Endodermal cell (in vitro differentiated cells): Measurements from ENCODE around the gene ALS2CL. TPM values are rescaled to one million over a fixed set of nuclear protein-coding genes. Genes with fewer than 3 reads are reported as not detected.

Experiments
- DNase-seq: peaks from one replicate; pipeline ENCODE4 v3.0.0-alpha.2; 2017
- H3K27ac ChIP-seq: 2 replicates; pipeline ENCODE4 v1.5.1; 2013; ENCODE audit warnings: mild to moderate bottlenecking, low read depth, low read length, moderate library complexity
- H3K27me3 ChIP-seq: 2 replicates; pipeline ENCODE4 v1.6.1; 2013; ENCODE audit warnings: mild to moderate bottlenecking, low read length, moderate library complexity; ENCODE audit not compliant: insufficient read depth, control insufficient read depth, poor library complexity, severe bottlenecking
- H3K36me3 ChIP-seq: 2 replicates; pipeline ENCODE4 v1.7.0; 2013; ENCODE audit warnings: mild to moderate bottlenecking, low read length, moderate library complexity; ENCODE audit not compliant: control insufficient read depth, insufficient read depth
- H3K4me1 ChIP-seq: one replicate; pipeline ENCODE4 v1.7.0; 2013; ENCODE audit warnings: low read length; ENCODE audit not compliant: control insufficient read depth, insufficient read depth
- H3K4me3 ChIP-seq: 2 replicates; pipeline ENCODE4 v1.5.1; 2013; ENCODE audit warnings: mild to moderate bottlenecking, low read length, moderate library complexity
- H3K9ac ChIP-seq: 2 replicates; pipeline ENCODE4 v1.6.1; 2013; ENCODE audit warnings: mild to moderate bottlenecking, low read length, moderate library complexity; ENCODE audit not compliant: poor library complexity, severe bottlenecking; ENCODE audit errors: extremely low read depth
- H3K9me3 ChIP-seq: 2 replicates; pipeline ENCODE4 v1.6.1; 2013; ENCODE audit warnings: mild to moderate bottlenecking, low read length, moderate library complexity; ENCODE audit not compliant: control insufficient read depth
- H3K27ac Mint-ChIP-seq: 2 replicates; pipeline ENCODE4 v1.8.0; 2020; ENCODE audit warnings: mixed read lengths
- H3K27me3 Mint-ChIP-seq: 2 replicates; pipeline ENCODE4 v1.8.0; 2021; ENCODE audit warnings: mild to moderate bottlenecking, mixed read lengths; ENCODE audit not compliant: insufficient read depth
- H3K36me3 Mint-ChIP-seq: 2 replicates; pipeline ENCODE4 v1.8.0; 2020; ENCODE audit warnings: low read depth, mixed read lengths
- H3K4me1 Mint-ChIP-seq: 2 replicates; pipeline ENCODE4 v1.8.0; 2020; ENCODE audit warnings: mixed read lengths
- H3K4me3 Mint-ChIP-seq: 2 replicates; pipeline ENCODE4 v1.8.0; 2020; ENCODE audit warnings: mild to moderate bottlenecking, moderate library complexity, mixed read lengths
- H3K9me3 Mint-ChIP-seq: 2 replicates; pipeline ENCODE4 v1.8.0; 2020; ENCODE audit warnings: mild to moderate bottlenecking, mixed read lengths
- WGBS, 2 experiments: methylation state at CpG; one replicate each; pipeline versions ENCODE4 v1.1.5 to v1.1.7; 2013; ENCODE audit warnings: missing lambda C conversion rate in 2 of 2, mixed read lengths in 1 of 2; ENCODE audit not compliant: insufficient coverage in 1 of 2, insufficient read length in 1 of 2; 5-methylcytosine and 5-hydroxymethylcytosine counted together
- total RNA-seq, 2 donors: library from RNA; stranded (reverse); fragmentation: NEBNext Ultra II Directional in 1 of 2; extraction: Animal tissue kit (Norgen Biotek cat#: 25700) in 1 of 2; gene quantifications; 2 replicates in 1 of 2; 3 replicates in 1 of 2; pipeline ENCODE4 v1.2.1, GENCODE V29; 2021
- TF ChIP-seq, protein P1 (sequence below): fragments of 200-600 bp; sonication (generic); conservative IDR thresholded peaks from 2 replicates; pipeline ENCODE4 v1.5.0; 2021; ENCODE audit warnings: antibody characterized with exemption, mild to moderate bottlenecking

ALS2CL gene
- total RNA-seq, 2 donors from 2014 or later: 8.9 to 20.8 TPM

GRCh38 chr3:46667061-46667621 lies 26.3 kb downstream of the ALS2CL start:
- peak; percentile 38 for DNase-seq
- Histone ChIP-seq H3K36me3 (no peaks in the 10 kb centered on the region), H3K27me3 (no peaks in the 10 kb centered on the region), H3K27ac (no peak overlapping the region), H3K4me3 (no peak overlapping the region), H3K4me1 (peaks cover 1% of the 10 kb centered on the region), H3K9ac (no peak overlapping the region), H3K9me3 (no peaks in the 10 kb centered on the region)
- 89 to 97% methylated on average over 5 to 8 of the region's 8 CpGs for WGBS, 2 experiments
- H3K4me1 Mint-ChIP-seq: peaks cover 7% of the 10 kb centered on the region
- no peaks in the 10 kb centered on the region for H3K9me3 Mint-ChIP-seq
- no peaks in the 10 kb centered on the region for H3K36me3 Mint-ChIP-seq
- H3K27me3 Mint-ChIP-seq: no peaks in the 10 kb centered on the region
- H3K4me3 Mint-ChIP-seq: no peak overlapping the region
- TF ChIP-seq, protein P1, sequence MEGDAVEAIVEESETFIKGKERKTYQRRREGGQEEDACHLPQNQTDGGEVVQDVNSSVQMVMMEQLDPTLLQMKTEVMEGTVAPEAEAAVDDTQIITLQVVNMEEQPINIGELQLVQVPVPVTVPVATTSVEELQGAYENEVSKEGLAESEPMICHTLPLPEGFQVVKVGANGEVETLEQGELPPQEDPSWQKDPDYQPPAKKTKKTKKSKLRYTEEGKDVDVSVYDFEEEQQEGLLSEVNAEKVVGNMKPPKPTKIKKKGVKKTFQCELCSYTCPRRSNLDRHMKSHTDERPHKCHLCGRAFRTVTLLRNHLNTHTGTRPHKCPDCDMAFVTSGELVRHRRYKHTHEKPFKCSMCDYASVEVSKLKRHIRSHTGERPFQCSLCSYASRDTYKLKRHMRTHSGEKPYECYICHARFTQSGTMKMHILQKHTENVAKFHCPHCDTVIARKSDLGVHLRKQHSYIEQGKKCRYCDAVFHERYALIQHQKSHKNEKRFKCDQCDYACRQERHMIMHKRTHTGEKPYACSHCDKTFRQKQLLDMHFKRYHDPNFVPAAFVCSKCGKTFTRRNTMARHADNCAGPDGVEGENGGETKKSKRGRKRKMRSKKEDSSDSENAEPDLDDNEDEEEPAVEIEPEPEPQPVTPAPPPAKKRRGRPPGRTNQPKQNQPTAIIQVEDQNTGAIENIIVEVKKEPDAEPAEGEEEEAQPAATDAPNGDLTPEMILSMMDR: no peak
- no peak overlapping the region for H3K27ac Mint-ChIP-seq

DNA sequence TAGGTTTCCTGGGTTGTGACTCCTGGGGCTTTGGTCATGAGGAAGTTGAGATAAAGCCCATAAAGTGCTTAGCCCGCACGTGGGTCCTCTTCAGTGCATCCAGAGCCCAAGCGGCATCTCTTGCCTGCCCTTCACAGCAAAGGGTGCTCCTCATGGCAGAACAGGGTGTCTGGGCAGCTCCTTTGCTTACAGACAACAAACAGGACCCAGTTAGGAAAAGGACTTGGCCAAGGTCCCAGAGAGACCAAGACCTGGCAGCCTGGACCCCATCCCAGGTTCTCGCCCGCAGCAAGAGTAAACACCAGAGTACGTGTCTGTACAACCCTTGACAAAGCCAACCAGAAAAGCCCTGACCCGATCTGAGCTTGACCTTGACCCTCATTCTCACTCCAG lies 27.0 kb downstream of the ALS2CL start:
- Mint-ChIP-seq H3K36me3 (no peaks in the 10 kb centered on the region), H3K4me3 (no peak overlapping the region), H3K27ac (no peak overlapping the region), H3K4me1 (peaks cover 14% of the 10 kb centered on the region), H3K27me3 (no peaks in the 10 kb centered on the region), H3K9me3 (no peaks in the 10 kb centered on the region)
- TF ChIP-seq, protein P1: no peak
- no peaks in the 10 kb centered on the region for H3K27me3 ChIP-seq
- H3K4me3 ChIP-seq: no peak overlapping the region
- no peaks in the 10 kb centered on the region for H3K36me3 ChIP-seq
- WGBS, 2 experiments: 94 to 95% methylated on average over 6 to 7 of the region's 7 CpGs
- H3K9me3 ChIP-seq: no peaks in the 10 kb centered on the region
- H3K9ac ChIP-seq: no peak overlapping the region
- H3K4me1 ChIP-seq: peaks cover 5% of the 10 kb centered on the region
- H3K27ac ChIP-seq: no peak overlapping the region
- DNase-seq: peak; percentile 25

- Histone ChIP-seq H3K4me3 (no peak overlapping the region), H3K4me1 (peaks cover 5% of the 10 kb centered on the region), H3K9ac (no peak overlapping the region), H3K36me3 (no peaks in the 10 kb centered on the region), H3K9me3 (no peaks in the 10 kb centered on the region), H3K27ac (no peak overlapping the region), H3K27me3 (no peaks in the 10 kb centered on the region)
- Mint-ChIP-seq H3K27me3 (no peaks in the 10 kb centered on the region), H3K27ac (no peak overlapping the region), H3K36me3 (no peaks in the 10 kb centered on the region), H3K9me3 (no peaks in the 10 kb centered on the region), H3K4me3 (no peak overlapping the region), H3K4me1 (peaks cover 19% of the 10 kb centered on the region)
- DNase-seq: peak; percentile 34
- TF ChIP-seq, protein P1: no peak
- 89 to 96% methylated on average over 7 to 9 of the region's 9 CpGs for WGBS, 2 experiments
Observed at GRCh38 chr3:46665763-46666452, 27.6 kb downstream of the ALS2CL start.
